ENCODE results near the gene UNCX.

GRCh38 chr7:1253681-1254181, 21.1 kb downstream of the UNCX start:
- no peak for TF ChIP-seq CTCF (IDR thresholded peaks at IDR 0.05; ENCODE audit: low read depth, low read length, poor library complexity, severe bottlenecking)
- no peak for TF ChIP-seq EZH2phosphoT487 (IDR thresholded peaks at IDR 0.05; ENCODE audit: borderline replicate concordance, low read length)

Measured in DOHH2 (cell line).